ENCODE data around the gene NEU1. TPM values are rescaled to one million over a fixed set of nuclear protein-coding genes. Genes with fewer than 3 reads are reported as not detected.
"Not testable (repeated sequence)": the region's sequence is repeated elsewhere in the genome, so short reads cannot be mapped to it uniquely, and the experiment has no call there.

NEU1 gene
- total RNA-seq, 1 experiment from 2014 or later, result 36.2 TPM

DNA sequence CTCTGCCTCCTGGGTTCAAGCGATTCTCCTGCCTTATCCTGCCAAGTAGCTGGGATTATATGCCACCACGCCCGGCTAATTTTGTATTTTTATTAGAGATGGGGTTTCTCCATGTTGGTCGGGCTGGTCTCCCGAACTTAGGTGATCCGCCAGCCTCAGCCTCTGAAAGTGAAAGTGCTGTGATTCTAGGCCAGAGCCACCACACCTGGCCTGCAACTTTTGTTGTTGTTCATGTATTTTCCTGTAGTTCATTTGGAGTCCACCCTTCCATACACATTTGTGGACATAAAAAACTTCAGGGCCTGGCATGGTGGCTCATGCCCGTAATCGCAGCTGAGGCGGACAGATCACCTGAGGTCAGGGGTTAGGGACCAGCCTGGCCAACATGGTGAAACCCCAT lies 20.6 kb downstream of the NEU1 start:
- no peak overlapping the region for H2BK12ac ChIP-seq (ENCODE audit: insufficient read length, low read depth, low read length)
- H2BK20ac ChIP-seq (ENCODE audit: low read depth, low read length, poor library complexity, severe bottlenecking), result no peak overlapping the region
- H3K23me2 ChIP-seq (ENCODE audit: insufficient read length, low read depth, low read length, poor library complexity, severe bottlenecking), result peaks cover 4% of the 10 kb centered on the region
- Mint-ChIP-seq H3K4me3 (no peak overlapping the region), H3K27ac (peak overlapping the region in 1 of 3 experiments; percentile 58; a peak in 1 of 7 replicates), H3K27me3 (ENCODE audit: low read depth) (no peaks in the 10 kb centered on the region), H3K36me3 (ENCODE audit: insufficient read depth in 1 of 3, low read depth in 3 of 3) (peaks cover 39 to 46% (median 39%) of the 10 kb centered on the region in 3 experiments), H3K4me1 (peaks cover 7 to 8% of the 10 kb centered on the region in 2 experiments), H3K9me3 (no peaks in the 10 kb centered on the region)
- peaks cover 5% of the 10 kb centered on the region; the same call in 1 of the 2 replicates for H3K79me2 ChIP-seq (ENCODE audit: insufficient read depth, low read length)
- no peak overlapping the region for H3K27ac ChIP-seq (ENCODE audit: insufficient read length, low read depth, low read length)
- no peak overlapping the region for H2BK5ac ChIP-seq (ENCODE audit: insufficient read length, low read length)
- H3K23ac ChIP-seq (ENCODE audit: insufficient read length, low read depth, low read length), result no peak overlapping the region
- no peak overlapping the region for H3K4ac ChIP-seq (ENCODE audit: low read depth, low read length)
- no peak overlapping the region for H2AFZ ChIP-seq (ENCODE audit: low read length)
- H3T11ph ChIP-seq (ENCODE audit: low read length), result no peak overlapping the region
- H2BK120ac ChIP-seq (ENCODE audit: low read depth, low read length, poor library complexity, severe bottlenecking), result no peak overlapping the region
- no CpG with 5 or more reads among the region's 9 CpGs for WGBS (ENCODE audit: extremely low coverage, insufficient read length, low lambda C conversion rate)
- H4K91ac ChIP-seq (ENCODE audit: insufficient read length, low read depth, low read length), result no peak overlapping the region
- peaks cover 2% of the 10 kb centered on the region for H4K20me1 ChIP-seq (ENCODE audit: control insufficient read depth, insufficient read depth, insufficient read length)
- H2AK5ac ChIP-seq (ENCODE audit: insufficient read length, low read length), result no peak overlapping the region
- no peak overlapping the region for H2BK15ac ChIP-seq (ENCODE audit: low read depth, low read length)
- H4K8ac ChIP-seq (replicated peaks; ENCODE audit: insufficient read length, low read depth, low read length), result no peak overlapping the region
- H3K27me3 ChIP-seq (ENCODE audit: insufficient read depth, low read length), result no peaks in the 10 kb centered on the region
- H3K4me2 ChIP-seq (ENCODE audit: insufficient read depth, insufficient read length, low read length), result no peak overlapping the region
- no peak overlapping the region for H3K56ac ChIP-seq (ENCODE audit: insufficient read length, low read depth, low read length)
- H4K5ac ChIP-seq (ENCODE audit: insufficient read length, low read depth, low read length), result no peak overlapping the region
- no peaks in the 10 kb centered on the region for H3K4me1 ChIP-seq (ENCODE audit: insufficient read depth, low read length)
- no peak for DNase-seq
- H3K9me3 ChIP-seq (ENCODE audit: control insufficient read depth, low read depth, low read length), result no peaks in the 10 kb centered on the region
- no peak overlapping the region for H3K9ac ChIP-seq (ENCODE audit: extremely low read depth, insufficient read length, low read length)
- TF ChIP-seq, protein P1, sequence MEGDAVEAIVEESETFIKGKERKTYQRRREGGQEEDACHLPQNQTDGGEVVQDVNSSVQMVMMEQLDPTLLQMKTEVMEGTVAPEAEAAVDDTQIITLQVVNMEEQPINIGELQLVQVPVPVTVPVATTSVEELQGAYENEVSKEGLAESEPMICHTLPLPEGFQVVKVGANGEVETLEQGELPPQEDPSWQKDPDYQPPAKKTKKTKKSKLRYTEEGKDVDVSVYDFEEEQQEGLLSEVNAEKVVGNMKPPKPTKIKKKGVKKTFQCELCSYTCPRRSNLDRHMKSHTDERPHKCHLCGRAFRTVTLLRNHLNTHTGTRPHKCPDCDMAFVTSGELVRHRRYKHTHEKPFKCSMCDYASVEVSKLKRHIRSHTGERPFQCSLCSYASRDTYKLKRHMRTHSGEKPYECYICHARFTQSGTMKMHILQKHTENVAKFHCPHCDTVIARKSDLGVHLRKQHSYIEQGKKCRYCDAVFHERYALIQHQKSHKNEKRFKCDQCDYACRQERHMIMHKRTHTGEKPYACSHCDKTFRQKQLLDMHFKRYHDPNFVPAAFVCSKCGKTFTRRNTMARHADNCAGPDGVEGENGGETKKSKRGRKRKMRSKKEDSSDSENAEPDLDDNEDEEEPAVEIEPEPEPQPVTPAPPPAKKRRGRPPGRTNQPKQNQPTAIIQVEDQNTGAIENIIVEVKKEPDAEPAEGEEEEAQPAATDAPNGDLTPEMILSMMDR (conservative IDR thresholded peaks at IDR 0.05), result no peak
- no peak overlapping the region for H3K14ac ChIP-seq (ENCODE audit: insufficient read depth, low read length)
- H3K79me1 ChIP-seq (ENCODE audit: insufficient read depth, low read depth, low read length, poor library complexity, severe bottlenecking), result no peaks in the 10 kb centered on the region
- H3K18ac ChIP-seq (ENCODE audit: insufficient read length, low read depth, low read length), result no peak overlapping the region

DNA sequence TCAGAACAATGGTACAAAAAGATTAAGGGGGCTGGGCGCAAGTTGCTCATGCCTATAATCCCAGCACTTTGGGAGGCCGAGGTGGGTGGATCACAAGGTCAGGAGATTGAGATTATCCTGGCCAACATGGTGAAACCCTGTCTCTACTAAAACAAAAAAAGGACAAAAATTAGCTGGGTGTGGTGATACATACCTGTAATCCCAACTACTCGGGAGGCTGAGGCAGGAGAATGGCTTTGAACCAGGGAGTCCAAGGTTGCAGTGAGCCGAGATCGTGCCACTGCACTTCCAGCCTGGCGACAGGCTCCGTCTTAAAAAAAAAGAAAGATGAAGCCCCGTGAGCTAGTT lies 22.9 kb downstream of the NEU1 start:
- H3K4me1 Mint-ChIP-seq, result peaks cover 11 to 22% of the 10 kb centered on the region in 2 experiments
- not testable (repeated sequence) for H2BK12ac ChIP-seq (ENCODE audit: insufficient read length, low read depth, low read length); H3K79me1 ChIP-seq (ENCODE audit: insufficient read depth, low read depth, low read length, poor library complexity, severe bottlenecking); H3K9me3 ChIP-seq (ENCODE audit: control insufficient read depth, low read depth, low read length); H4K20me1 ChIP-seq (ENCODE audit: control insufficient read depth, insufficient read depth, insufficient read length); H3K18ac ChIP-seq (ENCODE audit: insufficient read length, low read depth, low read length); H2BK15ac ChIP-seq (ENCODE audit: low read depth, low read length); H3T11ph ChIP-seq (ENCODE audit: low read length); H3K4me1 ChIP-seq (ENCODE audit: insufficient read depth, low read length); H3K14ac ChIP-seq (ENCODE audit: insufficient read depth, low read length); H2BK20ac ChIP-seq (ENCODE audit: low read depth, low read length, poor library complexity, severe bottlenecking); H3K9me3 Mint-ChIP-seq; H2BK120ac ChIP-seq (ENCODE audit: low read depth, low read length, poor library complexity, severe bottlenecking); DNase-seq; H2AFZ ChIP-seq (ENCODE audit: low read length); H2AK5ac ChIP-seq (ENCODE audit: insufficient read length, low read length); H4K8ac ChIP-seq (replicated peaks; ENCODE audit: insufficient read length, low read depth, low read length); H4K5ac ChIP-seq (ENCODE audit: insufficient read length, low read depth, low read length); H3K27me3 Mint-ChIP-seq (ENCODE audit: low read depth); H3K56ac ChIP-seq (ENCODE audit: insufficient read length, low read depth, low read length); H3K27ac ChIP-seq (ENCODE audit: insufficient read length, low read depth, low read length); H3K9ac ChIP-seq (ENCODE audit: extremely low read depth, insufficient read length, low read length); H3K27me3 ChIP-seq (ENCODE audit: insufficient read depth, low read length); H2BK5ac ChIP-seq (ENCODE audit: insufficient read length, low read length); H3K23ac ChIP-seq (ENCODE audit: insufficient read length, low read depth, low read length); H4K91ac ChIP-seq (ENCODE audit: insufficient read length, low read depth, low read length); H3K4ac ChIP-seq (ENCODE audit: low read depth, low read length); H3K4me2 ChIP-seq (ENCODE audit: insufficient read depth, insufficient read length, low read length)
- no CpG with 5 or more reads among the region's 8 CpGs for WGBS (ENCODE audit: extremely low coverage, insufficient read length, low lambda C conversion rate)
- H3K79me2 ChIP-seq (ENCODE audit: insufficient read depth, low read length), result peaks cover 20% of the 10 kb centered on the region; the same call in 1 of the 2 replicates
- peaks cover 27% of the 10 kb centered on the region for H3K23me2 ChIP-seq (ENCODE audit: insufficient read length, low read depth, low read length, poor library complexity, severe bottlenecking)
- H3K27ac Mint-ChIP-seq, result peak overlapping the region in 1 of 3 experiments; percentile 72; a peak in 1 of 7 replicates
- peak overlapping the region in 1 of 2 experiments; percentile 98; a peak in 1 of 5 replicates for H3K4me3 Mint-ChIP-seq
- H3K36me3 Mint-ChIP-seq (ENCODE audit: insufficient read depth in 1 of 3, low read depth in 3 of 3), result peaks cover 60 to 67% (median 61%) of the 10 kb centered on the region in 3 experiments
